ENCODE data around the gene SATB2. TPM values are rescaled to one million over a fixed set of nuclear protein-coding genes. Genes with fewer than 3 reads are reported as not detected.

SATB2 gene
- total RNA-seq, 1 donor from 2014 or later: 19.1 TPM

DNA sequence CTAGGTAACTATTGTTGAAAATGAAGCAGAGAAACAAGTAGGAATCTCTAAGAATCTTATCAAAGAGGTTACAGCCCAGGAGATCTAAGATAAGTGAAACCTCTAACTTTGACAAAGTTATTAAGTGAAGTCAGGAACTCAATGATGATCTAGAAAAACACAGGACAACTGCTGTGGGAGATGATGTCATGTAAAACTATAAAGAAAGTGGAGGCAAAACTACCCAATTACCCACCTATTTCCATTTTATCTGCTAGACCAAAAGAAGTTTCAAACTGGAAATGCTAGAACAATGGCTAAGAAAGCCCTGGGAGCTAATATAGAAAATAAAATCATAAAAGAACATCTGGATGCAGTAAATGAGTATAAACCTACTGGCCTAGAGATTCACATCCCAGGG, 50.3 kb downstream of the SATB2 start:
- H3K27ac Mint-ChIP-seq: no peak overlapping the region
- no peak for TF ChIP-seq CTCF (conservative IDR thresholded peaks at IDR 0.05)
- peaks cover 16% of the 10 kb centered on the region for H3K4me1 Mint-ChIP-seq (ENCODE audit: unreplicated experiment)
- no peaks in the 10 kb centered on the region for H3K27me3 Mint-ChIP-seq
- H3K36me3 Mint-ChIP-seq: peaks cover 4% of the 10 kb centered on the region
- H3K9me3 Mint-ChIP-seq: no peaks in the 10 kb centered on the region
- no peak overlapping the region for H3K4me3 Mint-ChIP-seq
- no peak for DNase-seq (ENCODE audit: extremely low spot score, unreplicated experiment)

DNA sequence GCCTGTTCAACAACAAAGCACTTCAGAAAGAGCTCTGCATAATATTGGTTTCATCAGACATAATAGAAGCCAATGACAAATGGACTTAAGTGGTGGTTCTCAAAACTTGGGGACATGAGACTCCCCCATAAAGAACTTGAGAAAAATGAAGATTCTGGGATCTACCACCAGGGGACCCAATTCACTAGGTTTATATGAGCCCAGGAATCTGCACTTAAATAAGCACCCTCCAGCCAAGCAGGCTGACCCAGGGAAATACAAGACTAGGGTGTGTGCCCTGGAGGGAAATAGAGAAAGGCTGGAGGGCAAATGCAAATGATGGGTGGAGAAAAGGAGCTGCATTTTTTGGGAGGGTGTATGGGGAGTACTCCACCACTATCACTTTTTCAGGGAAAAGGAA, 52.5 kb downstream of the SATB2 start:
- peaks cover 12% of the 10 kb centered on the region for H3K4me1 Mint-ChIP-seq (ENCODE audit: unreplicated experiment)
- TF ChIP-seq CTCF (conservative IDR thresholded peaks at IDR 0.05): peak; percentile 55

GRCh38 chr2:199404841-199405240, 52.9 kb downstream of the SATB2 start:
- no peak for TF ChIP-seq CTCF (conservative IDR thresholded peaks at IDR 0.05)
- Mint-ChIP-seq H3K4me1 (ENCODE audit: unreplicated experiment) (peaks cover 8% of the 10 kb centered on the region), H3K36me3 (peaks cover 4% of the 10 kb centered on the region), H3K9me3 (no peaks in the 10 kb centered on the region), H3K27ac (no peak overlapping the region), H3K27me3 (no peaks in the 10 kb centered on the region), H3K4me3 (no peak overlapping the region)
- DNase-seq (ENCODE audit: extremely low spot score, unreplicated experiment): no peak

More for the DNA sequence above, 52.5 kb downstream of the SATB2 start:
- no peak for DNase-seq (ENCODE audit: extremely low spot score, unreplicated experiment)
- H3K36me3 Mint-ChIP-seq: peaks cover 4% of the 10 kb centered on the region
- no peak overlapping the region for H3K27ac Mint-ChIP-seq
- H3K4me3 Mint-ChIP-seq: no peak overlapping the region
- no peaks in the 10 kb centered on the region for H3K27me3 Mint-ChIP-seq
- no peaks in the 10 kb centered on the region for H3K9me3 Mint-ChIP-seq

DNA sequence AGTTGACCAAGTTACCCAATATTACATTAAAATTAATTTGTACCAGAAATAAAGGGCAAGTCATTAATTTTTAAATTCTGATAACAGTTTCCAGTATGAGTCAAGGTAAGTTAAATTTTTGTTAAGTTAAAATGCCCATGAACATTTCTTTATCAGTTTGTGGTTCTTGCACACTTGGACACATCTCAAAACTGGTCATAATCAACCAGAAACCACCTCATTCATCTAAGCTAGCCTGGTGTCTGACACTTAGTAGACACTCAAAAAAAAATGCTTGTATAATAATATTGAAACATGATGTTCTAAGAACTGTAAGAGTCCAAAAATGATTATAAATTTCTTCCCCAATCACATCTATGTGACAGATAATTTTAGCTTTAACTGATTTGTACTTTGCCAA, 62.4 kb downstream of the SATB2 start:
- Mint-ChIP-seq H3K9me3 (peaks cover 4% of the 10 kb centered on the region), H3K36me3 (peaks cover 4% of the 10 kb centered on the region), H3K27ac (no peak overlapping the region), H3K27me3 (no peaks in the 10 kb centered on the region), H3K4me1 (ENCODE audit: unreplicated experiment) (no peaks in the 10 kb centered on the region), H3K4me3 (no peak overlapping the region)
- DNase-seq (ENCODE audit: extremely low spot score, unreplicated experiment): no peak
- no peak for TF ChIP-seq CTCF (conservative IDR thresholded peaks at IDR 0.05)

GRCh38 chr2:199392363-199392762, 65.4 kb downstream of the SATB2 start:
- DNase-seq (ENCODE audit: extremely low spot score, unreplicated experiment): no peak
- no peaks in the 10 kb centered on the region for H3K36me3 Mint-ChIP-seq
- no peak for TF ChIP-seq CTCF (conservative IDR thresholded peaks at IDR 0.05)
- no peaks in the 10 kb centered on the region for H3K4me1 Mint-ChIP-seq (ENCODE audit: unreplicated experiment)
- H3K27ac Mint-ChIP-seq: no peak overlapping the region
- no peaks in the 10 kb centered on the region for H3K27me3 Mint-ChIP-seq
- no peak overlapping the region for H3K4me3 Mint-ChIP-seq
- no peaks in the 10 kb centered on the region for H3K9me3 Mint-ChIP-seq

DNA sequence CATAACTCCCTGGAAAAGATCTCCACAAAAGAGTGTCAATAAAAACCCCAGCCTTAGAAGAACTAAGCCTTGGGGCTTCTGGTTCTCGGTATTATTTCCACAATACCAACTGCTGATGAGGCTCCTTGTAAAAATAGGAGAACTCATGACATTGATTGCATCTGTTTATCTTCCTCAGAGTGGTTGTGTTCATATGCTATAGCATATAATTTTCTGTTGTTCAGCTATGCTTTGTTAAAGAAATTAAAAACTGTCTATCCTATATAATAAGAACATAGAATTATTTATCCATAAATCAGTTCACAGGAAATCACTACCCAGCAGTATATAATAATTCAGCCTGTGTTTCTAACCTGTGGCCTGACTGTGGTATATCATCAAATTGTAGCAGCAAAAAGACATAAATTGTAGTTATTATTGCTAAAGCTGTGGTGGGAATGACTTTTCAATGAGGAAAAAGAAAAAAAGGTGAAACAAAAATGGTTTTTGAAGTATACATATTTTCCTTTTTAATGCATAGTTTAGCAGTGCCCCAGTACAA, 68.9 kb downstream of the SATB2 start:
- Mint-ChIP-seq H3K9me3 (no peaks in the 10 kb centered on the region), H3K4me1 (ENCODE audit: unreplicated experiment) (no peaks in the 10 kb centered on the region), H3K27me3 (no peaks in the 10 kb centered on the region), H3K36me3 (no peaks in the 10 kb centered on the region), H3K4me3 (no peak overlapping the region), H3K27ac (no peak overlapping the region)
- TF ChIP-seq CTCF (conservative IDR thresholded peaks at IDR 0.05): no peak
- DNase-seq (ENCODE audit: extremely low spot score, unreplicated experiment): no peak

Data from type B pancreatic cell (in vitro differentiated cells).